GM23338 (cell line): ENCODE data around the gene OR14A16. TPM values are rescaled to one million over a fixed set of nuclear protein-coding genes. Genes with fewer than 3 reads are reported as not detected.

Source experiments
- ATAC-seq: fragments of 200-7000 bp; cut with Tn5 transposase; 3 replicates; pipeline ENCODE4 v1.9.1; 2020
- DNase-seq: peaks from one replicate; pipeline ENCODE4 v3.0.0-alpha.2; 2015; ENCODE audit warnings: low spot score
- H2AFZ ChIP-seq: fragments of 200-600 bp; sonication (generic); 2 replicates; pipeline ENCODE4 v1.8.0; 2016; ENCODE audit warnings: antibody characterized with exemption, mild to moderate bottlenecking, moderate library complexity
- H3F3A ChIP-seq: fragments of 200-600 bp; sonication (generic); replicated peaks from 2 replicates; pipeline ENCODE4 v1.8.0; 2017; ENCODE audit warnings: antibody characterized with exemption, mixed run types, low read depth
- H3K27ac ChIP-seq: fragments of 200-600 bp; sonication (generic); 2 replicates; pipeline ENCODE4 v1.6.1; 2016; ENCODE audit warnings: low read depth
- H3K27me3 ChIP-seq: fragments of 200-600 bp; sonication (generic); 2 replicates; pipeline ENCODE4 v1.8.0; 2016; ENCODE audit warnings: mild to moderate bottlenecking, mixed run types, moderate library complexity; ENCODE audit not compliant: insufficient read depth
- H3K36me3 ChIP-seq: fragments of 200-600 bp; sonication (generic); 2 replicates; pipeline ENCODE4 v1.8.0; 2016; ENCODE audit warnings: mild to moderate bottlenecking; ENCODE audit not compliant: insufficient read depth
- H3K4me1 ChIP-seq: fragments of 200-600 bp; sonication (generic); 2 replicates; pipeline ENCODE4 v1.8.0; 2016; ENCODE audit warnings: mild to moderate bottlenecking, moderate library complexity; ENCODE audit not compliant: insufficient read depth
- H3K4me2 ChIP-seq: fragments of 200-600 bp; sonication (generic); 2 replicates; pipeline ENCODE4 v1.7.1; 2017; ENCODE audit warnings: mixed run types
- H3K4me3 ChIP-seq: fragments of 200-600 bp; sonication (generic); 2 replicates; pipeline ENCODE4 v1.6.1; 2016; ENCODE audit warnings: mixed run types
- H3K79me2 ChIP-seq: fragments of 200-600 bp; sonication (generic); replicated peaks from 2 replicates; pipeline ENCODE4 v1.8.0; 2017; ENCODE audit warnings: mild to moderate bottlenecking; ENCODE audit not compliant: insufficient read depth
- H3K9me2 ChIP-seq: fragments of 200-600 bp; sonication (generic); 2 replicates; pipeline ENCODE4 v1.8.0; 2017; ENCODE audit not compliant: insufficient read depth
- H4K20me1 ChIP-seq: fragments of 200-600 bp; sonication (generic); replicated peaks from 2 replicates; pipeline ENCODE4 v1.8.0; 2017; ENCODE audit warnings: mild to moderate bottlenecking; ENCODE audit not compliant: insufficient read depth
- H3K27ac Mint-ChIP-seq: 2 replicates; pipeline ENCODE4 v1.8.0; 2020; ENCODE audit warnings: inconsistent platforms, mild to moderate bottlenecking, moderate library complexity, mixed read lengths
- H3K27me3 Mint-ChIP-seq: 3 replicates; pipeline ENCODE4 v1.8.0; 2022; ENCODE audit warnings: low read depth, mild to moderate bottlenecking, moderate library complexity, mixed read lengths, inconsistent platforms; ENCODE audit not compliant: insufficient read depth, poor library complexity
- H3K36me3 Mint-ChIP-seq: 3 replicates; pipeline ENCODE4 v1.8.0; 2021; ENCODE audit warnings: low read depth, mild to moderate bottlenecking, inconsistent platforms, moderate library complexity, mixed read lengths
- H3K4me1 Mint-ChIP-seq: 3 replicates; pipeline ENCODE4 v1.8.0; 2020; ENCODE audit warnings: mild to moderate bottlenecking, inconsistent platforms, mixed read lengths
- H3K4me3 Mint-ChIP-seq: 3 replicates; pipeline ENCODE4 v1.8.0; 2021; ENCODE audit warnings: moderate library complexity, mild to moderate bottlenecking, inconsistent platforms, mixed read lengths
- H3K9me3 Mint-ChIP-seq: 3 replicates; pipeline ENCODE4 v1.8.0; 2020; ENCODE audit warnings: moderate library complexity, mild to moderate bottlenecking, inconsistent platforms, mixed read lengths
- CREB1 ChIP-seq: fragments of 250-450 bp; sonication (Bioruptor Pico); IDR thresholded peaks from 2 replicates; pipeline ENCODE4 v1.5.0; 2020; ENCODE audit warnings: low read depth, mild to moderate bottlenecking, moderate library complexity
- EZH2 ChIP-seq: fragments of 200-600 bp; sonication (generic); IDR thresholded peaks from one replicate; pipeline ENCODE4 v1.8.0; 2017; ENCODE audit warnings: antibody characterized with exemption, mild to moderate bottlenecking, low read depth; ENCODE audit not compliant: unreplicated experiment
- EZH2phosphoT487 ChIP-seq: fragments of 200-600 bp; sonication (generic); IDR thresholded peaks from one replicate; pipeline ENCODE4 v1.8.1; 2018; ENCODE audit warnings: antibody characterized with exemption; ENCODE audit not compliant: unreplicated experiment
- JUNB ChIP-seq: IDR thresholded peaks from one replicate; pipeline ENCODE4 v1.6.1; 2016; ENCODE audit warnings: antibody characterized with exemption; ENCODE audit not compliant: unreplicated experiment
- NANOG ChIP-seq: IDR thresholded peaks from 2 replicates; pipeline ENCODE4 v1.6.1; 2016; ENCODE audit warnings: antibody characterized with exemption, borderline replicate concordance
- POLR2AphosphoS5 ChIP-seq: IDR thresholded peaks from 2 replicates; pipeline ENCODE4 v1.6.1; 2016; ENCODE audit warnings: antibody characterized with exemption, low read depth
- STAT1 ChIP-seq: IDR thresholded peaks from one replicate; pipeline ENCODE4 v1.6.1; 2016; ENCODE audit warnings: antibody characterized with exemption; ENCODE audit not compliant: unreplicated experiment
- ZNF114 ChIP-seq: fragments of 250-450 bp; sonication (Bioruptor Pico); IDR thresholded peaks from 2 replicates; pipeline ENCODE4 v1.5.0; 2020; ENCODE audit warnings: mild to moderate bottlenecking, moderate library complexity
- ZNF331 ChIP-seq: fragments of 250-450 bp; sonication (Bioruptor Pico); IDR thresholded peaks from 2 replicates; pipeline ENCODE4 v1.5.0; 2020; ENCODE audit warnings: low read depth, mild to moderate bottlenecking, moderate library complexity
- polyA plus RNA-seq: library from polyadenylated mRNA; unstranded; fragments of >200 nt; fragmentation: Nextera tagmentation; extraction: Ambion mirVana; gene quantifications from 2 replicates; pipeline ENCODE4 v1.2.1, GENCODE V29; 2016
- total RNA-seq: library from RNA; depleted of rRNA; stranded (reverse); fragments of >200 nt; shearing (Covaris generic); gene quantifications from 2 replicates; pipeline ENCODE4 v1.2.3, GENCODE V29; 2014
- TF ChIP-seq, protein P1 (sequence below): IDR thresholded peaks from one replicate; pipeline ENCODE4 v1.6.1; 2018; ENCODE audit warnings: antibody characterized with exemption; ENCODE audit not compliant: unreplicated experiment
- TF ChIP-seq, protein P2 (sequence below), 2 experiments: fragments of 200-600 bp in 1 of 2; sonication (generic) in 1 of 2; conservative IDR thresholded peaks; 2 replicates each; pipeline versions ENCODE4 v1.5.1 to v1.6.1; 2016 to 2017; ENCODE audit warnings: antibody characterized with exemption in 2 of 2, low read depth in 2 of 2, mild to moderate bottlenecking in 2 of 2, moderate library complexity in 1 of 2
- TF ChIP-seq, protein P3 (sequence below): IDR thresholded peaks from 2 replicates; pipeline ENCODE4 v1.6.1; 2016; ENCODE audit warnings: antibody characterized with exemption

The OR14A16 gene
- total and polyA plus RNA-seq, 2 experiments from 2014 or later, result 0.34 TPM; not detected in 1

DNA sequence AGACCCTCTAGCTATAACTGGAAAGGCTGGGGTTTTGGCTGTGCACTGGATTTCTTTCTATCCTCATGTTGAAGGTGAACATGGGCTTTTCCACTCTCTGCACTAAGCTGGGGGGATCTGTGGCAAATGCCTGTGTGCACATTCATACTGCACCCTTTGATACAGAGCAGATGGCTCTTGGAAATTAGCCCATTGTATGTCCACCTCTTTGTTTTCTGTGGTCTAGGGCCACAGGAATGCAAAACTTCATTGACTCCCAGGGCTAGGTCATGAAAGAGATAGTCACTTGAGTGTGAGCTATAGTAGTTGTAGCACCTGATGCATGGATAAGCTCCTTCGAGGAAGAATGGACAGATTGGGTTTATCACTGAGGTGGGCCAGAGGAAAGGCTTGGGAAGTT, 5.7 kb upstream of the OR14A16 start (continued):
- TF ChIP-seq, protein P1, sequence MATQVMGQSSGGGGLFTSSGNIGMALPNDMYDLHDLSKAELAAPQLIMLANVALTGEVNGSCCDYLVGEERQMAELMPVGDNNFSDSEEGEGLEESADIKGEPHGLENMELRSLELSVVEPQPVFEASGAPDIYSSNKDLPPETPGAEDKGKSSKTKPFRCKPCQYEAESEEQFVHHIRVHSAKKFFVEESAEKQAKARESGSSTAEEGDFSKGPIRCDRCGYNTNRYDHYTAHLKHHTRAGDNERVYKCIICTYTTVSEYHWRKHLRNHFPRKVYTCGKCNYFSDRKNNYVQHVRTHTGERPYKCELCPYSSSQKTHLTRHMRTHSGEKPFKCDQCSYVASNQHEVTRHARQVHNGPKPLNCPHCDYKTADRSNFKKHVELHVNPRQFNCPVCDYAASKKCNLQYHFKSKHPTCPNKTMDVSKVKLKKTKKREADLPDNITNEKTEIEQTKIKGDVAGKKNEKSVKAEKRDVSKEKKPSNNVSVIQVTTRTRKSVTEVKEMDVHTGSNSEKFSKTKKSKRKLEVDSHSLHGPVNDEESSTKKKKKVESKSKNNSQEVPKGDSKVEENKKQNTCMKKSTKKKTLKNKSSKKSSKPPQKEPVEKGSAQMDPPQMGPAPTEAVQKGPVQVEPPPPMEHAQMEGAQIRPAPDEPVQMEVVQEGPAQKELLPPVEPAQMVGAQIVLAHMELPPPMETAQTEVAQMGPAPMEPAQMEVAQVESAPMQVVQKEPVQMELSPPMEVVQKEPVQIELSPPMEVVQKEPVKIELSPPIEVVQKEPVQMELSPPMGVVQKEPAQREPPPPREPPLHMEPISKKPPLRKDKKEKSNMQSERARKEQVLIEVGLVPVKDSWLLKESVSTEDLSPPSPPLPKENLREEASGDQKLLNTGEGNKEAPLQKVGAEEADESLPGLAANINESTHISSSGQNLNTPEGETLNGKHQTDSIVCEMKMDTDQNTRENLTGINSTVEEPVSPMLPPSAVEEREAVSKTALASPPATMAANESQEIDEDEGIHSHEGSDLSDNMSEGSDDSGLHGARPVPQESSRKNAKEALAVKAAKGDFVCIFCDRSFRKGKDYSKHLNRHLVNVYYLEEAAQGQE, result no peak
- TF ChIP-seq ZNF331, result no peak
- TF ChIP-seq JUNB, result no peak
- TF ChIP-seq NANOG, result no peak
- no peak for TF ChIP-seq POLR2AphosphoS5

DNA sequence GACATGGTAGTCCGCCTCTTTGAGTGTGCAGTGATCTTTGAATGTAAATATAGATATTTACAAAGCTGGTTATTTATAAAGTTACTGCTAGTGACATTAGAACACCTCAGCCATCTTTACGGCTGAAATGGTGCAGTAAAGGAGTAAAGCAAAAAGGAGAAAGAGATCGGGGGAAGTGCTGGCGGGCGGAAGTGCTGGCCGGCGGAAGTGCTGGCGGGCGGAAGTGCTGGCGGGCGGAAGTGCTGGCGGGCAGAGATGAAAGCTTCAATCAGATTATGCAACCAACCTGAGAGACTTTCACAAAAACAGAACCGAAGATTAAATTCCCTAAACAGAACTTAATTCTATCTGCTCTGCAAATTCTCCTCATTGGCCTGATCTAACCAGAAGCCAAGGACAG, 1.4 kb upstream of the OR14A16 start:
- Histone ChIP-seq H3K9me2 (no peaks in the 10 kb centered on the region; the same call in 1 of the 2 replicates), H3F3A (no peaks in the 10 kb centered on the region), H3K27me3 (no peaks in the 10 kb centered on the region)
- TF ChIP-seq NANOG, result no peak
- TF ChIP-seq, protein P2, sequence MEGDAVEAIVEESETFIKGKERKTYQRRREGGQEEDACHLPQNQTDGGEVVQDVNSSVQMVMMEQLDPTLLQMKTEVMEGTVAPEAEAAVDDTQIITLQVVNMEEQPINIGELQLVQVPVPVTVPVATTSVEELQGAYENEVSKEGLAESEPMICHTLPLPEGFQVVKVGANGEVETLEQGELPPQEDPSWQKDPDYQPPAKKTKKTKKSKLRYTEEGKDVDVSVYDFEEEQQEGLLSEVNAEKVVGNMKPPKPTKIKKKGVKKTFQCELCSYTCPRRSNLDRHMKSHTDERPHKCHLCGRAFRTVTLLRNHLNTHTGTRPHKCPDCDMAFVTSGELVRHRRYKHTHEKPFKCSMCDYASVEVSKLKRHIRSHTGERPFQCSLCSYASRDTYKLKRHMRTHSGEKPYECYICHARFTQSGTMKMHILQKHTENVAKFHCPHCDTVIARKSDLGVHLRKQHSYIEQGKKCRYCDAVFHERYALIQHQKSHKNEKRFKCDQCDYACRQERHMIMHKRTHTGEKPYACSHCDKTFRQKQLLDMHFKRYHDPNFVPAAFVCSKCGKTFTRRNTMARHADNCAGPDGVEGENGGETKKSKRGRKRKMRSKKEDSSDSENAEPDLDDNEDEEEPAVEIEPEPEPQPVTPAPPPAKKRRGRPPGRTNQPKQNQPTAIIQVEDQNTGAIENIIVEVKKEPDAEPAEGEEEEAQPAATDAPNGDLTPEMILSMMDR (conservative IDR thresholded peaks at IDR 0.05; ENCODE audit: low read depth in 2 of 2), result no peak
- TF ChIP-seq STAT1, result no peak
- TF ChIP-seq EZH2phosphoT487, result no peak
- TF ChIP-seq EZH2, result no peak
- TF ChIP-seq CREB1, result no peak
- no peak for TF ChIP-seq ZNF114 (CRISPR knock-in tag)
- TF ChIP-seq, protein P3, sequence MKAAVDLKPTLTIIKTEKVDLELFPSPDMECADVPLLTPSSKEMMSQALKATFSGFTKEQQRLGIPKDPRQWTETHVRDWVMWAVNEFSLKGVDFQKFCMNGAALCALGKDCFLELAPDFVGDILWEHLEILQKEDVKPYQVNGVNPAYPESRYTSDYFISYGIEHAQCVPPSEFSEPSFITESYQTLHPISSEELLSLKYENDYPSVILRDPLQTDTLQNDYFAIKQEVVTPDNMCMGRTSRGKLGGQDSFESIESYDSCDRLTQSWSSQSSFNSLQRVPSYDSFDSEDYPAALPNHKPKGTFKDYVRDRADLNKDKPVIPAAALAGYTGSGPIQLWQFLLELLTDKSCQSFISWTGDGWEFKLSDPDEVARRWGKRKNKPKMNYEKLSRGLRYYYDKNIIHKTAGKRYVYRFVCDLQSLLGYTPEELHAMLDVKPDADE, result no peak
- no peak for TF ChIP-seq POLR2AphosphoS5
- TF ChIP-seq, protein P1, result no peak
- TF ChIP-seq ZNF331, result no peak
- TF ChIP-seq JUNB, result no peak

More for the DNA sequence above, 1.4 kb upstream of the OR14A16 start:
- no peak overlapping the region for H3K27ac Mint-ChIP-seq
- H3K4me1 ChIP-seq, result peaks cover 8% of the 10 kb centered on the region; the same call in 1 of the 2 replicates
- H3K4me1 Mint-ChIP-seq, result peaks cover 8% of the 10 kb centered on the region; the same call in 2 of the 3 replicates
- no peaks in the 10 kb centered on the region; the same call in 2 of the 3 replicates for H3K36me3 Mint-ChIP-seq
- H3K27me3 Mint-ChIP-seq, result peaks cover 2% of the 10 kb centered on the region
- H2AFZ ChIP-seq, result no peak overlapping the region
- no peaks in the 10 kb centered on the region for H3K79me2 ChIP-seq
- peaks cover 62% of the 10 kb centered on the region for H3K9me3 Mint-ChIP-seq
- H4K20me1 ChIP-seq, result no peaks in the 10 kb centered on the region
- DNase-seq (no peak), ATAC-seq (no peak)
- H3K4me2 ChIP-seq, result no peak overlapping the region
- H3K36me3 ChIP-seq, result no peaks in the 10 kb centered on the region
- H3K4me3 ChIP-seq, result no peak overlapping the region
- H3K4me3 Mint-ChIP-seq, result no peak overlapping the region
- H3K27ac ChIP-seq, result no peak overlapping the region
